IMR-90 (cell line): ENCODE data around the gene CCDC142. TPM values are rescaled to one million over a fixed set of nuclear protein-coding genes. Genes with fewer than 3 reads are reported as not detected.

ENCODE experiments used
- ATAC-seq: fragments of 200-7000 bp; cut with Tn5 transposase; 2 replicates; pipeline ENCODE4 v1.9.1; 2020; ENCODE audit warnings: low read depth, mild to moderate bottlenecking, moderate library complexity
- BruUV-seq: library from RNA; stranded (reverse); fragments of 400-500 nt; replicated peaks from 2 replicates; lab custom pipeline; 2021; lab: Mats Ljungman, UMichigan
- CTCF ChIA-PET: fragments of 300-600 bp; formaldehyde crosslinking; extraction: SDS; loops from one replicate; lab custom pipeline; 2021; ENCODE audit warnings: antibody characterized with exemption; lab: Yijun Ruan, JAX
- POLR2A ChIA-PET: fragments of 300-600 bp; sonication (Branson Sonifier 250); formaldehyde crosslinking; loops from one replicate; lab custom pipeline; 2022; ENCODE audit warnings: antibody characterized with exemption; ENCODE audit not compliant: unreplicated experiment; lab: Charles Lee
- DNase-seq: peaks from one replicate; pipeline ENCODE4 v3.0.0; 2013
- H2AFZ ChIP-seq: replicated peaks from 2 replicates; pipeline ENCODE3; 2013; ENCODE audit warnings: low read length, mild to moderate bottlenecking; ENCODE audit not compliant: poor library complexity
- H2AK5ac ChIP-seq: 2 replicates; pipeline ENCODE4 v1.6.1; 2013; ENCODE audit warnings: low read depth, low read length, inconsistent platforms
- H2AK9ac ChIP-seq: replicated peaks from 2 replicates; pipeline ENCODE3; 2013; ENCODE audit warnings: mild to moderate bottlenecking, low read depth, low read length, moderate library complexity; ENCODE audit not compliant: poor library complexity
- H2BK120ac ChIP-seq: 2 replicates; pipeline ENCODE4 v1.6.1; 2013; ENCODE audit warnings: low read depth, low read length, inconsistent platforms
- H2BK15ac ChIP-seq: 3 replicates; pipeline ENCODE4 v1.6.1; 2013; ENCODE audit warnings: low read depth, low read length, inconsistent platforms
- H2BK20ac ChIP-seq: 2 replicates; pipeline ENCODE4 v1.6.1; 2013; ENCODE audit warnings: low read depth, mild to moderate bottlenecking, inconsistent platforms, low read length, moderate library complexity
- H2BK5ac ChIP-seq: 2 replicates; pipeline ENCODE4 v1.6.1; 2013; ENCODE audit warnings: mild to moderate bottlenecking, low read depth, low read length, inconsistent platforms; ENCODE audit not compliant: poor library complexity, severe bottlenecking
- H3K14ac ChIP-seq: replicated peaks from 2 replicates; pipeline ENCODE4 v1.6.1; 2013; ENCODE audit warnings: low read depth, low read length, inconsistent platforms
- H3K18ac ChIP-seq: 2 replicates; pipeline ENCODE4 v1.6.1; 2013; ENCODE audit warnings: low read depth, low read length, control low read depth
- H3K23ac ChIP-seq: 2 replicates; pipeline ENCODE4 v1.6.1; 2013; ENCODE audit warnings: low read depth, low read length, inconsistent platforms
- H3K27ac ChIP-seq: 2 replicates; pipeline ENCODE4 v1.5.1; 2013; ENCODE audit warnings: mild to moderate bottlenecking, control low read depth, low read length; ENCODE audit not compliant: insufficient read depth
- H3K27me3 ChIP-seq: 2 replicates; pipeline ENCODE4 v1.6.1; 2013; ENCODE audit warnings: low read length; ENCODE audit not compliant: control insufficient read depth, insufficient read depth
- H3K36me3 ChIP-seq: 2 replicates; pipeline ENCODE4 v1.6.1; 2013; ENCODE audit warnings: low read length, mixed read lengths; ENCODE audit not compliant: control insufficient read depth, insufficient read depth
- H3K4ac ChIP-seq: 2 replicates; pipeline ENCODE4 v1.6.1; 2013; ENCODE audit warnings: low read depth, low read length, inconsistent platforms
- H3K4me1 ChIP-seq: 2 replicates; pipeline ENCODE4 v1.6.1; 2013; ENCODE audit warnings: low read length, mixed read lengths; ENCODE audit not compliant: control insufficient read depth, insufficient read depth
- H3K4me2 ChIP-seq: 2 replicates; pipeline ENCODE4 v1.6.1; 2013; ENCODE audit warnings: low read depth, mild to moderate bottlenecking, control low read depth, low read length, moderate library complexity
- H3K4me3 ChIP-seq: 2 replicates; pipeline ENCODE4 v1.5.1; 2013; ENCODE audit warnings: low read depth, mild to moderate bottlenecking, control low read depth, low read length, moderate library complexity; ENCODE audit not compliant: insufficient read depth
- H3K56ac ChIP-seq: 2 replicates; pipeline ENCODE4 v1.6.1; 2013; ENCODE audit warnings: low read length, inconsistent platforms; ENCODE audit not compliant: insufficient read depth; ENCODE audit errors: extremely low read depth
- H3K79me1 ChIP-seq, 2 experiments: 2 replicates each; pipeline ENCODE4 v1.6.1; 2013; ENCODE audit warnings: low read length in 2 of 2, inconsistent platforms in 1 of 2, low read depth in 1 of 2
- H3K9ac ChIP-seq: 2 replicates; pipeline ENCODE4 v1.6.1; 2013; ENCODE audit warnings: low read depth, low read length, control low read depth
- H3K9me1 ChIP-seq: 2 replicates; pipeline ENCODE4 v1.6.1; 2013; ENCODE audit warnings: low read length, inconsistent platforms; ENCODE audit not compliant: insufficient read depth
- H3K9me3 ChIP-seq: 2 replicates; pipeline ENCODE4 v1.6.1; 2013; ENCODE audit warnings: low read length; ENCODE audit not compliant: control insufficient read depth, insufficient read depth
- H4K20me1 ChIP-seq: 2 replicates; pipeline ENCODE4 v1.6.1; 2013; ENCODE audit warnings: low read length, inconsistent platforms; ENCODE audit not compliant: insufficient read depth
- H4K5ac ChIP-seq: 2 replicates; pipeline ENCODE4 v1.6.1; 2013; ENCODE audit warnings: mild to moderate bottlenecking, low read depth, low read length, control low read depth
- H4K8ac ChIP-seq, 2 experiments: 2 replicates each; pipeline ENCODE4 v1.6.1; 2013; ENCODE audit warnings: low read depth in 2 of 2, low read length in 2 of 2, control low read depth in 1 of 2, inconsistent platforms in 1 of 2
- H4K91ac ChIP-seq: 2 replicates; pipeline ENCODE4 v1.6.1; 2013; ENCODE audit warnings: low read depth, low read length, inconsistent platforms; ENCODE audit not compliant: insufficient read depth
- BHLHE40 ChIP-seq: fragments of 150-350 bp; IDR thresholded peaks from 2 replicates; pipeline ENCODE4 v1.6.1; 2016; ENCODE audit warnings: mild to moderate bottlenecking, low read depth, low read length
- CEBPB ChIP-seq: IDR thresholded peaks from 2 replicates; pipeline ENCODE4 v1.6.1; 2012; ENCODE audit warnings: low read depth, low read length, improper control_type of control experiment
- FOS ChIP-seq: fragments of 150-350 bp; IDR thresholded peaks from 2 replicates; pipeline ENCODE4 v1.6.1; 2016; ENCODE audit warnings: low read depth, low read length
- MAZ ChIP-seq: IDR thresholded peaks from 2 replicates; pipeline ENCODE4 v1.6.1; 2012; ENCODE audit warnings: low read depth, mild to moderate bottlenecking, low read length, improper control_type of control experiment, moderate library complexity, borderline replicate concordance
- MXI1 ChIP-seq: IDR thresholded peaks from 2 replicates; pipeline ENCODE4 v1.6.1; 2012; ENCODE audit warnings: low read depth, mild to moderate bottlenecking, low read length, moderate library complexity, borderline replicate concordance
- RAD21 ChIP-seq: IDR thresholded peaks from 2 replicates; pipeline ENCODE4 v1.6.1; 2012; ENCODE audit warnings: low read length, improper control_type of control experiment
- RCOR1 ChIP-seq: IDR thresholded peaks from 2 replicates; pipeline ENCODE4 v1.6.1; 2012; ENCODE audit warnings: mild to moderate bottlenecking, low read length, improper control_type of control experiment; ENCODE audit not compliant: insufficient replicate concordance
- SMC3 ChIP-seq: fragments of 150-350 bp; IDR thresholded peaks from 2 replicates; pipeline ENCODE4 v1.6.1; 2016; ENCODE audit warnings: low read depth, mild to moderate bottlenecking, antibody characterized with exemption, low read length, moderate library complexity
- WGBS, 2 experiments: methylation state at CpG; one replicate each; pipeline versions ENCODE4 v1.1.5 to v1.1.7; 2013; ENCODE audit warnings: missing lambda C conversion rate in 2 of 2; ENCODE audit not compliant: insufficient read length in 1 of 2; ENCODE audit errors: extremely low coverage in 2 of 2; 5-methylcytosine and 5-hydroxymethylcytosine counted together
- dilution Hi-C: fragments of 300-500 bp; cut with HindIII; formaldehyde crosslinking; loops from one replicate; pipeline ENCODE4 v1.14.3; 2018; ENCODE audit warnings: low sequenced_read_pairs; ENCODE audit not compliant: unreplicated experiment
- in situ Hi-C: fragments of 300-500 bp; cut with MboI; formaldehyde crosslinking; loops from 3 replicates; pipeline ENCODE4 v1.14.3; 2019; ENCODE audit warnings: low sequenced_read_pairs, inconsistent platforms, mixed read lengths
- intact Hi-C: fragments of 100-400 bp; cut with micrococcal nuclease; formaldehyde crosslinking; loops from 2 replicates; pipeline ENCODE4 v1.10.0; 2022
- polyA plus RNA-seq, 3 experiments: library from polyadenylated mRNA; depleted of rRNA; stranded (reverse); fragments of >200 nt; gene quantifications; 2 replicates each; pipeline ENCODE4 v1.2.3, GENCODE V29; 2012; ENCODE audit warnings: low replicate concordance in 1 of 3
- total RNA-seq: library from RNA; depleted of rRNA; stranded (reverse); fragments of >200 nt; gene quantifications from 2 replicates; pipeline ENCODE4 v1.2.3, GENCODE V29; 2012
- TF ChIP-seq, protein P1 (sequence below): fragments of 150-350 bp; IDR thresholded peaks from 2 replicates; pipeline ENCODE4 v1.6.1; 2017; ENCODE audit warnings: mild to moderate bottlenecking, antibody characterized with exemption, low read length, low read depth

CCDC142 gene
- total and polyA plus RNA-seq, 2 of the 4 experiments (the other 2 are of a cell fraction), result 8.4 to 14.0 TPM

DNA sequence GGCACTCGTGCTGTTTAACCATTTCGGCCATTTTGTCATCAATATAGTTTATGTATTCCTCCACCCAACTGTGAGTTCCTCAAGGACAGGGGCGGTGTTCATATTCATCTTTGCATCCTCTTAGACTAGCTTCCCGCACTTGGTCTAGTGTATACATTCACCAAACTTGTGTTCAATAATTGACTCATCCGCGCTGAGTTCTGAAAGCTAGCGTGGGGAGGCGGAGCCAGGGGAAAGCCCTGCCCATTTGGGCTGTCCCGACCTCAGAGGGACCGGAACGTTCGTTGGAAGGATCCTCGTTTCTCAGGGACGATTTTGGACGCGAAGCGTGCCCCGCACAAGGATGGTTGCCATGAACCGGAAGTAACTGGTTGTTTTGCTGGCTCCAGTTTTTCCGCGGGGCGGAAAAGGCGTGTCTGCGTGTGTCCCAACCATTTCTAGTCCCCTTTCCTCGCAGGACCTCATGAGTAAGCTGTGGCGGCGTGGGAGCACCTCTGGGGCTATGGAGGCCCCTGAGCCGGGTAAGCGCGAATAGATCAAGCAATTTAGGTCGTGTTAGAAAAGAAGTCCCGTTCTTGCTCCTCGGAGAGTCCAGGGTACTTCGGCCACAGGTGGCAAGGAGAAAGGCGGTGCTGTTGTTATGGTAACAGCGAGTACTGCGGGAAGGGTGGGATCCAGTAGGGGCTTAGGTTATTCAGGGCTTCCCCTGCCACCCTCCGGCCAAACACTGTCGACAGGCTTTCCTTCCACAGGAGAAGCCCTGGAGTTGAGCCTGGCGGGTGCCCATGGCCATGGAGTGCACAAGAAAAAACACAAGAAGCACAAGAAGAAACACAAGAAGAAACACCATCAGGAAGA, 27.9 kb downstream of the CCDC142 start, which contains the start of gene INO80B:
Gene INO80B, plus strand, starts transcription at position 434 of the 858 bp plus-strand sequence. Its CDS starts 30 bp downstream, at position 464.
- H2AK5ac ChIP-seq, result peak within 1 kb of the TSS; percentile 5; the same call in 1 of the 2 replicates
- H3K36me3 ChIP-seq, result no peaks in the 10 kb centered on the region
- CTCF ChIA-PET, result no interaction called here
- peak; percentile 1; the same call in 1 of the 2 replicates for TF ChIP-seq RAD21
- TF ChIP-seq SMC3, result no peak
- peak; percentile 84 for TF ChIP-seq MAZ
- TF ChIP-seq CEBPB, result peak; percentile 37; the same call in 1 of the 2 replicates
- TF ChIP-seq, protein P1, sequence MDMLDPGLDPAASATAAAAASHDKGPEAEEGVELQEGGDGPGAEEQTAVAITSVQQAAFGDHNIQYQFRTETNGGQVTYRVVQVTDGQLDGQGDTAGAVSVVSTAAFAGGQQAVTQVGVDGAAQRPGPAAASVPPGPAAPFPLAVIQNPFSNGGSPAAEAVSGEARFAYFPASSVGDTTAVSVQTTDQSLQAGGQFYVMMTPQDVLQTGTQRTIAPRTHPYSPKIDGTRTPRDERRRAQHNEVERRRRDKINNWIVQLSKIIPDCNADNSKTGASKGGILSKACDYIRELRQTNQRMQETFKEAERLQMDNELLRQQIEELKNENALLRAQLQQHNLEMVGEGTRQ, result peak; percentile 38
- TF ChIP-seq MXI1, result peak; percentile 92
- no peak for TF ChIP-seq RCOR1
- peak; percentile 23; the same call in 1 of the 2 replicates for TF ChIP-seq BHLHE40
- peak; percentile 7; the same call in 1 of the 2 replicates for TF ChIP-seq FOS
- H3K79me1 ChIP-seq, result peaks cover 15 to 30% of the 10 kb centered on the region in 2 experiments
- no peaks in the 10 kb centered on the region for H3K27me3 ChIP-seq
- dilution Hi-C loops, result no loop called here
- H3K9me1 ChIP-seq, result 0 out of 2 replicates have a peak, but pooled peaks cover 3% of the 10 kb centered on the region
- ATAC-seq (peak; percentile 74), DNase-seq (peak; percentile 99)
- POLR2A ChIA-PET, result interaction anchor here (1.3 kb wide), 1 partner anchor 15 kb away, joined by 4 read pairs; no protein-coding TSS in a partner anchor
- H3K27ac ChIP-seq, result peak within 1 kb of the TSS; percentile 21
- peaks cover 10% of the 10 kb centered on the region for H3K4me1 ChIP-seq
- H3K56ac ChIP-seq, result peak within 1 kb of the TSS; percentile 13; the same call in 1 of the 2 replicates
- H2BK20ac ChIP-seq, result no peak within 1 kb of the TSS
- intact Hi-C loops, result loop anchor here (1.0 kb wide), 2 partner anchors 15 to 28 kb away; partner anchors contain the start of gene TTC31
- H3K4ac ChIP-seq, result peak within 1 kb of the TSS; percentile 62
- H3K4me2 ChIP-seq, result peak within 1 kb of the TSS; percentile 66
- H3K9me3 ChIP-seq, result no peaks in the 10 kb centered on the region
- peak within 1 kb of the TSS in 1 of 2 experiments; percentile 87; a peak in 2 of 4 replicates for H4K8ac ChIP-seq
- peak within 1 kb of the TSS; percentile 48; the same call in 1 of the 2 replicates for H3K23ac ChIP-seq
- peak within 1 kb of the TSS; percentile 61; the same call in 1 of the 2 replicates for H3K14ac ChIP-seq
- peak within 1 kb of the TSS; percentile 61 for H3K4me3 ChIP-seq
- H3K9ac ChIP-seq, result peak within 1 kb of the TSS; percentile 55
- H2BK5ac ChIP-seq, result peak within 1 kb of the TSS; percentile 16
- no TSS peak for BruUV-seq
- H2AK9ac ChIP-seq, result peak within 1 kb of the TSS; percentile 65
- no peak within 1 kb of the TSS for H3K18ac ChIP-seq
- WGBS, 2 experiments, result 0% methylated on average over 15 of the region's 40 CpGs; no CpG with 5 or more reads in 1 of the 2 experiments
- H4K20me1 ChIP-seq, result no peaks in the 10 kb centered on the region
- peak within 1 kb of the TSS; percentile 90 for H2AFZ ChIP-seq
- H2BK15ac ChIP-seq, result no peak within 1 kb of the TSS
- no peak within 1 kb of the TSS for H2BK120ac ChIP-seq
- 0 out of 2 replicates have a peak within 1 kb of the TSS, but pooled peaks have one; percentile 10 for H4K5ac ChIP-seq
- in situ Hi-C loops, result no loop called here
- H4K91ac ChIP-seq, result peak within 1 kb of the TSS; percentile 5; the same call in 1 of the 2 replicates
